Transverse colon (tissue), 4 donors: ENCODE measurements around the gene KCNQ1OT1.

Experiments
- POLR2AphosphoS5 ChIP-seq, 3 donors: sonication (generic); formaldehyde crosslinking; IDR thresholded peaks; one replicate each; pipeline ENCODE4 v1.6.1; 2016; ENCODE audit warnings: antibody characterized with exemption in 3 of 3
- TF ChIP-seq, protein P1 (sequence below), 5 experiments: fragments of 200-600 bp in 3 of 5; fragments of 450-650 bp in 2 of 5; sonication (generic) in 3 of 5; IDR thresholded peaks; 1 replicate in 2 of 5; 2 replicates in 3 of 5; pipeline ENCODE4 v1.5.1; 2016 to 2017; ENCODE audit warnings: antibody characterized with exemption in 5 of 5, inconsistent platforms in 3 of 5, mild to moderate bottlenecking in 2 of 5, moderate library complexity in 1 of 5

DNA sequence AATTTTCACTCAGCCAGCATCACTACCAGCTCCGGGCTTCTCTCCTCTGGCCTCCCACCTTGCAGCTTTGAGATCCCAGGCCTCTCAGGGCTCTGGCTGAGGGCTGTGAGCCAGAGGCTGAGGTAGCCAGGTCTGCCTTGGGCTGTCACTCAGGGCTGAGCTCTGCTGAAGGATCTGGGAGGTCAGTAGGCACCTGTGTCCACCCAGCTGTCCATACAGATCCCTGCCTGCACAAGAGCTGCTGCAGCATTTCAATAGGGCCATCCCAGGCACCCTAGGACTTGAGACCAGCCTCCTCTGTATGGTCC, 12.6 kb downstream of the KCNQ1OT1 start:
- TF ChIP-seq, protein P1, sequence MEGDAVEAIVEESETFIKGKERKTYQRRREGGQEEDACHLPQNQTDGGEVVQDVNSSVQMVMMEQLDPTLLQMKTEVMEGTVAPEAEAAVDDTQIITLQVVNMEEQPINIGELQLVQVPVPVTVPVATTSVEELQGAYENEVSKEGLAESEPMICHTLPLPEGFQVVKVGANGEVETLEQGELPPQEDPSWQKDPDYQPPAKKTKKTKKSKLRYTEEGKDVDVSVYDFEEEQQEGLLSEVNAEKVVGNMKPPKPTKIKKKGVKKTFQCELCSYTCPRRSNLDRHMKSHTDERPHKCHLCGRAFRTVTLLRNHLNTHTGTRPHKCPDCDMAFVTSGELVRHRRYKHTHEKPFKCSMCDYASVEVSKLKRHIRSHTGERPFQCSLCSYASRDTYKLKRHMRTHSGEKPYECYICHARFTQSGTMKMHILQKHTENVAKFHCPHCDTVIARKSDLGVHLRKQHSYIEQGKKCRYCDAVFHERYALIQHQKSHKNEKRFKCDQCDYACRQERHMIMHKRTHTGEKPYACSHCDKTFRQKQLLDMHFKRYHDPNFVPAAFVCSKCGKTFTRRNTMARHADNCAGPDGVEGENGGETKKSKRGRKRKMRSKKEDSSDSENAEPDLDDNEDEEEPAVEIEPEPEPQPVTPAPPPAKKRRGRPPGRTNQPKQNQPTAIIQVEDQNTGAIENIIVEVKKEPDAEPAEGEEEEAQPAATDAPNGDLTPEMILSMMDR (IDR thresholded peaks at IDR 0.05): no peak
- no peak for TF ChIP-seq POLR2AphosphoS5 (IDR thresholded peaks at IDR 0.05)
